H1 (cell line): ENCODE data around the gene DPF3. TPM values are rescaled to one million over a fixed set of nuclear protein-coding genes. Genes with fewer than 3 reads are reported as not detected.

Experiments used
- CTCF ChIA-PET: fragments of 300-600 bp; sonication (Branson Sonifier 250); formaldehyde crosslinking; loops from one replicate; lab custom pipeline; 2021; ENCODE audit not compliant: partially characterized antibody; lab: Charles Lee
- POLR2A ChIA-PET: fragments of 300-600 bp; sonication (Branson Sonifier 250); formaldehyde crosslinking; loops from one replicate; lab custom pipeline; 2021; ENCODE audit warnings: inconsistent platforms; ENCODE audit not compliant: partially characterized antibody; lab: Charles Lee
- DNase-seq, 2 experiments: peaks; one replicate each; pipeline versions ENCODE4 v3.0.0 to v3.0.0-alpha.2; 2010 to 2022; ENCODE audit warnings: low spot score in 2 of 2, low read depth in 1 of 2, mixed read lengths in 1 of 2
- FAIRE-seq: peaks from 2 replicates; lab custom pipeline; 2011; peaks lifted over from hg19 to GRCh38; lab: Jason Lieb, UNC
- H2AFZ ChIP-seq: 2 replicates; pipeline ENCODE4 v1.8.1; 2012; ENCODE audit warnings: low read length, inconsistent platforms
- H2AK5ac ChIP-seq: 2 replicates; pipeline ENCODE4 v1.6.1; 2013; ENCODE audit warnings: low read depth, low read length
- H2BK120ac ChIP-seq: replicated peaks from 2 replicates; pipeline ENCODE3; 2013; ENCODE audit warnings: low read depth, low read length, inconsistent platforms
- H2BK12ac ChIP-seq: 2 replicates; pipeline ENCODE4 v1.6.1; 2013; ENCODE audit warnings: low read depth, low read length
- H2BK15ac ChIP-seq: 2 replicates; pipeline ENCODE4 v1.6.1; 2013; ENCODE audit warnings: low read length
- H2BK20ac ChIP-seq: 2 replicates; pipeline ENCODE4 v1.6.1; 2013; ENCODE audit warnings: low read length
- H2BK5ac ChIP-seq: 2 replicates; pipeline ENCODE4 v1.6.1; 2013; ENCODE audit warnings: low read depth, low read length
- H3K14ac ChIP-seq: 2 replicates; pipeline ENCODE4 v1.6.1; 2013; ENCODE audit warnings: inconsistent platforms; ENCODE audit not compliant: insufficient read length
- H3K18ac ChIP-seq: 2 replicates; pipeline ENCODE4 v1.6.1; 2013; ENCODE audit warnings: low read length; ENCODE audit errors: extremely low read depth
- H3K23ac ChIP-seq: 2 replicates; pipeline ENCODE4 v1.6.1; 2013; ENCODE audit warnings: inconsistent platforms; ENCODE audit not compliant: insufficient read length
- H3K23me2 ChIP-seq: 2 replicates; pipeline ENCODE4 v1.6.1; 2013; ENCODE audit warnings: low read depth, low read length
- H3K27ac ChIP-seq: 2 replicates; pipeline ENCODE4 v1.6.1; 2011; ENCODE audit warnings: low read depth, low read length, inconsistent platforms
- H3K27me3 ChIP-seq, 4 experiments: replicated peaks in 1 of 4; 1 replicate in 1 of 4; 2 replicates in 3 of 4; pipeline versions ENCODE4 v1.6.1 to v1.8.1; 2011 to 2013; ENCODE audit warnings: low read length in 3 of 4, mild to moderate bottlenecking in 3 of 4, inconsistent platforms in 2 of 4, mixed read lengths in 2 of 4, moderate library complexity in 1 of 4; ENCODE audit not compliant: control insufficient read depth in 3 of 4, insufficient read depth in 3 of 4; ENCODE audit errors: extremely low read depth in 1 of 4
- H3K36me3 ChIP-seq, 4 experiments: 2 replicates each; pipeline versions ENCODE4 v1.6.1 to v1.8.1; 2011 to 2013; ENCODE audit warnings: mild to moderate bottlenecking in 4 of 4, low read length in 3 of 4, moderate library complexity in 2 of 4, control low read depth in 1 of 4, inconsistent platforms in 1 of 4; ENCODE audit not compliant: insufficient read depth in 4 of 4, control insufficient read depth in 2 of 4
- H3K4ac ChIP-seq: replicated peaks from 2 replicates; pipeline ENCODE3; 2013; ENCODE audit warnings: low read length, low read depth, mixed read lengths, inconsistent platforms; ENCODE audit not compliant: insufficient read length
- H3K4me1 ChIP-seq, 4 experiments: replicated peaks in 1 of 4; 1 replicate in 1 of 4; 2 replicates in 3 of 4; pipeline versions ENCODE4 v1.6.1 to v1.8.1; 2011 to 2013; ENCODE audit warnings: low read length in 3 of 4, inconsistent platforms in 2 of 4, mixed read lengths in 1 of 4; ENCODE audit not compliant: insufficient read depth in 4 of 4, control insufficient read depth in 3 of 4
- H3K4me2 ChIP-seq, 2 experiments: 2 replicates each; pipeline versions ENCODE4 v1.6.1 to v1.8.1; 2011 to 2013; ENCODE audit warnings: low read depth in 2 of 2, low read length in 2 of 2, control low read depth in 1 of 2, inconsistent platforms in 1 of 2, mild to moderate bottlenecking in 1 of 2; ENCODE audit not compliant: insufficient read depth in 1 of 2
- H3K4me3 ChIP-seq, 4 experiments: fragments of 200-600, 300-600 bp in 1 of 4; sonication (generic), shearing (Covaris generic), sonication (Bioruptor Twin) in 1 of 4; 2 replicates each; pipeline versions ENCODE4 v1.5.1 to v1.8.1; 2011 to 2016; ENCODE audit warnings: low read length in 4 of 4, low read depth in 3 of 4, control low read depth in 2 of 4, inconsistent platforms in 2 of 4, mild to moderate bottlenecking in 2 of 4, mixed read lengths in 1 of 4, moderate library complexity in 1 of 4; ENCODE audit not compliant: insufficient read depth in 2 of 4; ENCODE audit errors: extremely low read depth in 1 of 4
- H3K56ac ChIP-seq: replicated peaks from 2 replicates; pipeline ENCODE3; 2013; ENCODE audit warnings: low read depth, mild to moderate bottlenecking, mixed read lengths, low read length, inconsistent platforms; ENCODE audit not compliant: insufficient read length
- H3K79me1 ChIP-seq: 2 replicates; pipeline ENCODE4 v1.6.1; 2013; ENCODE audit warnings: low read depth, low read length, control low read depth
- H3K79me2 ChIP-seq, 2 experiments: 2 replicates each; pipeline versions ENCODE4 v1.6.1 to v1.8.1; 2012 to 2013; ENCODE audit warnings: low read length in 2 of 2, mild to moderate bottlenecking in 2 of 2, inconsistent platforms in 1 of 2; ENCODE audit not compliant: insufficient read depth in 2 of 2, control insufficient read depth in 1 of 2
- H3K9ac ChIP-seq, 4 experiments: replicated peaks in 1 of 4; 1 replicate in 1 of 4; 2 replicates in 3 of 4; pipeline versions ENCODE4 v1.6.1 to v1.8.1; 2011 to 2013; ENCODE audit warnings: low read depth in 3 of 4, low read length in 3 of 4, control low read depth in 2 of 4, mild to moderate bottlenecking in 2 of 4, moderate library complexity in 2 of 4, inconsistent platforms in 1 of 4; ENCODE audit errors: extremely low read depth in 1 of 4
- H3K9me3 ChIP-seq, 2 experiments: 2 replicates each; pipeline versions ENCODE4 v1.6.1 to v1.8.1; 2012 to 2013; ENCODE audit warnings: mild to moderate bottlenecking in 2 of 2, moderate library complexity in 2 of 2, control low read depth in 1 of 2, inconsistent platforms in 1 of 2, low read depth in 1 of 2, low read length in 1 of 2, mixed read lengths in 1 of 2; ENCODE audit not compliant: insufficient read depth in 2 of 2
- H4K20me1 ChIP-seq, 2 experiments: replicated peaks in 1 of 2; 2 replicates each; pipeline versions ENCODE3 to v1.8.1; 2011 to 2013; ENCODE audit warnings: inconsistent platforms in 2 of 2, low read length in 2 of 2, mild to moderate bottlenecking in 1 of 2; ENCODE audit not compliant: insufficient read depth in 2 of 2, control insufficient read depth in 1 of 2
- H4K5ac ChIP-seq: 2 replicates; pipeline ENCODE4 v1.6.1; 2013; ENCODE audit warnings: low read length, low read depth, mixed read lengths, inconsistent platforms; ENCODE audit not compliant: insufficient read length
- H4K8ac ChIP-seq: 2 replicates; pipeline ENCODE4 v1.8.0; 2013; ENCODE audit warnings: mild to moderate bottlenecking, moderate library complexity, low read length, inconsistent platforms; ENCODE audit not compliant: insufficient read depth; ENCODE audit errors: extremely low read depth
- H4K91ac ChIP-seq: replicated peaks from 2 replicates; pipeline ENCODE3; 2013; ENCODE audit warnings: low read length, mixed read lengths, inconsistent platforms; ENCODE audit not compliant: insufficient read length
- RFX5 ChIP-seq: IDR thresholded peaks from 2 replicates; pipeline ENCODE4 v1.6.1; 2011; ENCODE audit warnings: low read depth, low read length, improper control_type of control experiment, borderline replicate concordance
- TAF1 ChIP-seq: IDR thresholded peaks from 2 replicates; pipeline ENCODE4 v1.6.1; 2011; ENCODE audit warnings: mild to moderate bottlenecking, low read depth, low read length
- WGBS, 2 experiments: shearing (Covaris generic) in 1 of 2; methylation state at CpG; one replicate each; pipeline versions ENCODE4 v1.1.6 to v1.1.7; 2013 to 2015; ENCODE audit warnings: low lambda C conversion rate in 2 of 2, mixed read lengths in 2 of 2, inconsistent platforms in 1 of 2, low coverage in 1 of 2, missing lambda C conversion rate in 1 of 2; ENCODE audit not compliant: insufficient replicate concordance in 2 of 2, insufficient coverage in 1 of 2, insufficient read length in 1 of 2; ENCODE audit errors: extremely low coverage in 1 of 2, missing lambda C conversion rate in 1 of 2; 5-methylcytosine and 5-hydroxymethylcytosine counted together
- polyA plus RNA-seq, 7 experiments: library from polyadenylated mRNA; depleted of rRNA in 3 of 7; stranded (reverse) in 5 of 7; unstranded in 2 of 7; fragments of >200 nt in 5 of 7; fragments of 200-250 nt in 2 of 7; gene quantifications; 1 replicate in 5 of 7; 2 replicates in 1 of 7; 4 replicates in 1 of 7; pipeline versions ENCODE4 v1.2.1 to v1.2.3, GENCODE V29; 2011 to 2013; ENCODE audit warnings: missing spikeins in 2 of 7, mixed read lengths in 2 of 7
- total RNA-seq: library from RNA; stranded (reverse); fragmentation: NEBNext Ultra II Directional; extraction: Animal tissue kit (Norgen Biotek cat#: 25700); gene quantifications from 2 replicates; pipeline ENCODE4 v1.2.1, GENCODE V29; 2021

DPF3 gene
- total and polyA plus RNA-seq, 2 of the 8 experiments (the other 6 are each of a cell fraction or from before 2014, with no cell fraction given): 0.19 TPM; not detected in 1

DNA sequence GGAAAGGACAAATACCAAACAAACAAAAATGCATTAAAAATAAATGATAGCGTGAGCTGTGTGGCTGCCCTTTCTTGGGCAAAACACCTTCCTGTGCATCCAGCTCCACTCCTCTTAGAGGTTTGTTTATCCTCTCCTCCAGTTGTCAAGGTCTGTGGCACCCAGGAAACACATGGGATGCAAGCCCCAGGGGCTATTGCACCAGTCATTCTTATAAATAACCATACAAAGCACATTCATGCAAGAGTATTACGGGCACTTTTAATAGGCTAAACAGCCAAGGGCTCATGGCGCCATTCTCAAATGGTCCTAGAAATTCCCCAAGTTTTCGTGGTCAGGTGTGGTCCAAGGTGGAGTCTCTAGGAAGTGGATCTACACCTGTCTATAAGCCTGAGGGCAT lies 257.0 kb downstream of the DPF3 start:
- Histone ChIP-seq H2BK5ac (no peak overlapping the region), H2BK120ac (no peak overlapping the region), H3K23me2 (no peaks in the 10 kb centered on the region), H3K4me1 (no peaks in the 10 kb centered on the region), H3K27me3 (no peaks in the 10 kb centered on the region), H3K79me1 (no peaks in the 10 kb centered on the region), H3K56ac (no peak overlapping the region), H3K4ac (no peak overlapping the region), H3K9ac (no peak overlapping the region), H2AK5ac (no peak overlapping the region), H3K18ac (no peak overlapping the region), H3K4me3 (no peak overlapping the region), H3K9me3 (peaks cover 2 to 5% of the 10 kb centered on the region in 2 experiments; a peak in 2 of 4 replicates), H3K79me2 (no peaks in the 10 kb centered on the region; a peak in 1 of 4 replicates), H3K36me3 (no peaks in the 10 kb centered on the region), H2BK20ac (no peak overlapping the region), H4K20me1 (no peaks in the 10 kb centered on the region), H3K27ac (no peak overlapping the region), H3K4me2 (no peak overlapping the region), H4K8ac (no peak overlapping the region), H2AFZ (no peak overlapping the region), H3K14ac (no peak overlapping the region), H3K23ac (no peak overlapping the region), H4K91ac (no peak overlapping the region), H4K5ac (no peak overlapping the region), H2BK15ac (no peak overlapping the region), H2BK12ac (no peak overlapping the region)
- no peak for TF ChIP-seq RFX5
- TF ChIP-seq TAF1: no peak
- FAIRE-seq: no peak
- DNase-seq: no peak
- POLR2A ChIA-PET: no interaction called here
- 86% methylated on average over 4 of the region's 4 CpGs; no CpG with 5 or more reads in 1 of the 2 experiments for WGBS, 2 experiments
- CTCF ChIA-PET: interaction anchor here (0.6 to 1.1 kb wide), 2 partner anchors 74 to 269 kb away, joined by 3 read pairs; no protein-coding TSS in a partner anchor
